Measurements from ENCODE around the gene GPC6.

GPC6 gene

DNA sequence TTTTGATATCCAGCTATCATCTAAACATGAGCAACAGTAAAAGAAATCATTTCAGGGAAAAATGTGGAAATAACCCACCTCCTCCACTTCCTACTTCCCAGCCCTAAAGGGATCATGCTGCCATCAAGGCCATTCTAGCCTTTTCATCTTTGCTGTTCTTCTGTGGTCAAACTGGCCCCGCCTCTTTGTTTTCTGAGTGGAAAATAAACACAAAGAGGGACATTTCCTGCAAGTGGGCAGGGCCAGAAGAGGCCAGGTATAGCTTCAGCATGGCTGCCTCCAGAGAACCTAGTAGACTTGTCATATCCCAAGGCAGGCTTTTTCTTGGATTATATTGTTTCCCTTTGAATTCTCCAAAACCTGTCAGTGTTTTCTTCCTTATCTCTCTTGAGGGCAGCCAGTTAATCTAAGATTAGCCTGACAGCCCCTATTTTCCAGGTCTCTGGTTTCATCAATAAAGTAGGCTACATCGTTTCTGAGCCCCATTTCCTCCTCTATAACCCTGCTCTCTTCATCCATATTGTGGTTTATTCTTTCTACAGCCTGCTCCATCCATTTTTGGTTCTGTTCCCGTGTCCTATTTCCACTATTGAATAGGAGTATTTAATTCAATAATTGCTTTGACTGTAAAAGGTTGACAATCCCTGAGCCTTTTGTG is 117.6 kb downstream of the GPC6 start:
- H3K27ac Mint-ChIP-seq = peak overlapping the region; percentile 73
- no peak overlapping the region for H3K4me3 Mint-ChIP-seq
- TF ChIP-seq, protein P1, sequence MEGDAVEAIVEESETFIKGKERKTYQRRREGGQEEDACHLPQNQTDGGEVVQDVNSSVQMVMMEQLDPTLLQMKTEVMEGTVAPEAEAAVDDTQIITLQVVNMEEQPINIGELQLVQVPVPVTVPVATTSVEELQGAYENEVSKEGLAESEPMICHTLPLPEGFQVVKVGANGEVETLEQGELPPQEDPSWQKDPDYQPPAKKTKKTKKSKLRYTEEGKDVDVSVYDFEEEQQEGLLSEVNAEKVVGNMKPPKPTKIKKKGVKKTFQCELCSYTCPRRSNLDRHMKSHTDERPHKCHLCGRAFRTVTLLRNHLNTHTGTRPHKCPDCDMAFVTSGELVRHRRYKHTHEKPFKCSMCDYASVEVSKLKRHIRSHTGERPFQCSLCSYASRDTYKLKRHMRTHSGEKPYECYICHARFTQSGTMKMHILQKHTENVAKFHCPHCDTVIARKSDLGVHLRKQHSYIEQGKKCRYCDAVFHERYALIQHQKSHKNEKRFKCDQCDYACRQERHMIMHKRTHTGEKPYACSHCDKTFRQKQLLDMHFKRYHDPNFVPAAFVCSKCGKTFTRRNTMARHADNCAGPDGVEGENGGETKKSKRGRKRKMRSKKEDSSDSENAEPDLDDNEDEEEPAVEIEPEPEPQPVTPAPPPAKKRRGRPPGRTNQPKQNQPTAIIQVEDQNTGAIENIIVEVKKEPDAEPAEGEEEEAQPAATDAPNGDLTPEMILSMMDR (IDR thresholded peaks at IDR 0.05) = no peak
- H3K4me1 Mint-ChIP-seq = peaks cover 11% of the 10 kb centered on the region
- DNase-seq = no peak
- H3K9me3 Mint-ChIP-seq = peaks cover 43% of the 10 kb centered on the region
- peaks cover 36% of the 10 kb centered on the region for H3K36me3 Mint-ChIP-seq (ENCODE audit: low read depth)
- peaks cover 3% of the 10 kb centered on the region for H3K27me3 Mint-ChIP-seq (ENCODE audit: low read depth, poor library complexity)

DNA sequence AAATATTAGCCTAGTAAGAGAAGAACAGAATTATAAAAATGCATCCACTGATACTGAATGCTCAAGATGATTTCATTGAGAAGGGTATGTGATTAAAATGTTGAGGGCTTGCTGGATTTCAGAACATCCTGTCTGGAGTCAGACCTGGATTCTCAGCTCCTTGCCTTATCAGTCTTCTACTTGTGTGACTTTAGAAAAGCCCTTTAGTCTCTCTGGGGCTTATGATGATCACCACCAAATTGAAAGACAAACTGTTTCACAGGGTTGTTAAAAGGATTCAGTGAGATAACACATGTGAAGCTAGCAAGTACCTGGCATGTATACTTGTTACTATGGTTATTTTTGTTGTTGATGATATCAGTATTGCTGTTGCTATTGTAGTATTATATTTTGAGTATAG is 118.4 kb downstream of the GPC6 start:
- peaks cover 3% of the 10 kb centered on the region for H3K27me3 Mint-ChIP-seq (ENCODE audit: low read depth, poor library complexity)
- H3K9me3 Mint-ChIP-seq = peaks cover 39% of the 10 kb centered on the region
- H3K4me1 Mint-ChIP-seq = peaks cover 11% of the 10 kb centered on the region
- H3K27ac Mint-ChIP-seq = no peak overlapping the region
- TF ChIP-seq, protein P1 (IDR thresholded peaks at IDR 0.05) = no peak
- peaks cover 36% of the 10 kb centered on the region for H3K36me3 Mint-ChIP-seq (ENCODE audit: low read depth)
- no peak for DNase-seq
- no peak overlapping the region for H3K4me3 Mint-ChIP-seq

DNA sequence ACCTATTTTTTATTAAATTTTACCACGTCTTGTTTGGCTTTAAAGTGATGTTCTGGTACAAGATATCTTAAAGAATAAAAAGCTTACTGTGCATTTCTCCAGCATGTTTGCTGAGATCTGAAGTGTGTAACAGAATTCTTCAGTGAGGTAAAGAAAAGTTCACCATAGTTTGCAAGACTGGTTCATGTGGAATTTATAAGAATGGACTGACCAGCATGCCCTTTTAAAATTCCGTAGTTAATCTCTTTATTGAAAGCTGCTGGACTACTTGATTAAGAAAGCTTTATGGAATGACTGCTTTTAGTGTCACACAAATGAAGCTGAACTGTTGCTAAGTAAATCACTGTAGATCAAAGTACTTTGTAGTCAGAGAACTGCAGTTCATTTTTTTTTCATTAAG is 119.2 kb downstream of the GPC6 start:
- peaks cover 3% of the 10 kb centered on the region for H3K27me3 Mint-ChIP-seq (ENCODE audit: low read depth, poor library complexity)
- DNase-seq = no peak

DNA sequence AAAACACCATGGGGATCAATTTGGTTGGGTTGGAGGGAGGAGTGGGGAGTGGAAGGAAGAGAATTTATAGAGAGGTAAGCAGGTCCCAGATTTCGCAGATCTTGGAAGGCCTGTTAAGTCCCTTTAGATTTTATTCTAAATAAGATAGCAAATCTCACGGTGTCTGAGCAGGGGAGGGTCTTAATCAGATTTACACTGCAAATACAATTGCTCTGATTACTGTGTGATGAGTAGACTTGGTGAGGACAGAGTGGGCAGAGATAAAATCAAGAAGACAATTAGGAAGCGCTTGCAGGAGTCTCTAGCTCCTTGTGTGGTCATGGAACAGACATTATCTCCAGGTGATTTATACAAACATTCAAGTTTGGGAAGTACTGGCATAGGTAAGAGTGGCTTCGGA is 126.0 kb downstream of the GPC6 start:
- no peak overlapping the region for H3K4me3 Mint-ChIP-seq
- no peak overlapping the region for H3K27ac Mint-ChIP-seq
- TF ChIP-seq, protein P1 (IDR thresholded peaks at IDR 0.05) = no peak
- DNase-seq = no peak
- peaks cover under 1% of the 10 kb centered on the region for H3K9me3 Mint-ChIP-seq
- H3K27me3 Mint-ChIP-seq (ENCODE audit: low read depth, poor library complexity) = no peaks in the 10 kb centered on the region
- peaks cover 1% of the 10 kb centered on the region for H3K36me3 Mint-ChIP-seq (ENCODE audit: low read depth)
- H3K4me1 Mint-ChIP-seq = no peaks in the 10 kb centered on the region

More for the DNA sequence above, 119.2 kb downstream of the GPC6 start:
- TF ChIP-seq, protein P1 (IDR thresholded peaks at IDR 0.05) = no peak
- no peak overlapping the region for H3K27ac Mint-ChIP-seq
- H3K4me1 Mint-ChIP-seq = peaks cover 11% of the 10 kb centered on the region
- H3K9me3 Mint-ChIP-seq = peaks cover 34% of the 10 kb centered on the region
- peaks cover 30% of the 10 kb centered on the region for H3K36me3 Mint-ChIP-seq (ENCODE audit: low read depth)
- H3K4me3 Mint-ChIP-seq = no peak overlapping the region

DNA sequence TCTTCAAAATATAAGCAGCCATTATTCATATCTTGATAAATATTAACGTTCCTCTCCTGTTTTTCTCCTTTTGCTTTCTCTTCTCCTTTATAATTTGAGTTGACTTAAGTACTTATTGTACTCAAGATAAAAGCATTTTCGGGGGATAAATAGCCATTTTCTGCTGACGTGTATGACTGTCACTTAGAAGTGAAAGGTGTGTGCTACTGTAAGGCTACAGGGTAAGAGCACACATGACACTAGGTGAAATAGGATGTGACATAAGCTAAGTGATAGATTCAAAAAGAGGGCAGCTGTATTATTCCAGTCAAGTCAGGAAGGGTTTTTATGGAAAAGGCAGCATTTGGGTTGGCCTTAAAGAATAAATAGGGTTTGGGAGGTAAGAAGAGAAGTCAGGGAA is 128.5 kb downstream of the GPC6 start:
- no peak overlapping the region for H3K4me3 Mint-ChIP-seq
- no peak overlapping the region for H3K27ac Mint-ChIP-seq
- H3K27me3 Mint-ChIP-seq (ENCODE audit: low read depth, poor library complexity) = no peaks in the 10 kb centered on the region
- TF ChIP-seq, protein P1 (IDR thresholded peaks at IDR 0.05) = no peak
- no peaks in the 10 kb centered on the region for H3K4me1 Mint-ChIP-seq
- H3K9me3 Mint-ChIP-seq = no peaks in the 10 kb centered on the region
- DNase-seq = no peak
- no peaks in the 10 kb centered on the region for H3K36me3 Mint-ChIP-seq (ENCODE audit: low read depth)

DNA sequence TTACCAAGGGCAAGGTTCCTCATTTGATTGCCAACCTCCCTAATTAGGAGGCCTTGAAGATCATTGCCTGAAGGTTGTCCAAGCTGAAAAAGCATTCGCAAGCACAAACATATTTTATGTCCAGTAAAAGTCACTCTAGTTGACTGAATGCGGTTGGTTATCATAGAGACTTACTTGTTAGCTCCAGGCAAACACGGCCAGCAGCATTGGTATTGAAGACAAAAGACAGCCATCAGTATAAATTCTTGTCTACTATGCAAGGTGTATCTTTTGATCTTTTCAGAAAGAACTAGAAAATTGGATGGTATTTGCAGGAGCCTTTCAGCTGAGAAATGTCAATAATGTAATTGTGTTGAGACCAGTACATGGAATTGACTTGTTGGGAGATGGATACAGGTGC is 129.9 kb downstream of the GPC6 start:
- Mint-ChIP-seq H3K4me1 (no peaks in the 10 kb centered on the region), H3K27ac (no peak overlapping the region), H3K4me3 (no peak overlapping the region)

More for the DNA sequence above, 129.9 kb downstream of the GPC6 start:
- TF ChIP-seq, protein P1 (IDR thresholded peaks at IDR 0.05) = no peak
- DNase-seq = no peak
- Mint-ChIP-seq H3K27me3 (ENCODE audit: low read depth, poor library complexity) (no peaks in the 10 kb centered on the region), H3K9me3 (no peaks in the 10 kb centered on the region), H3K36me3 (ENCODE audit: low read depth) (no peaks in the 10 kb centered on the region)

Measured in nephron progenitor cell (in vitro differentiated cells).